GM03348 (cell line): ENCODE data around the gene SMARCA1.

Experiments
- DNase-seq: peaks from one replicate; pipeline ENCODE4 v3.0.0; 2012; ENCODE audit warnings: low spot score

SMARCA1 gene

DNA sequence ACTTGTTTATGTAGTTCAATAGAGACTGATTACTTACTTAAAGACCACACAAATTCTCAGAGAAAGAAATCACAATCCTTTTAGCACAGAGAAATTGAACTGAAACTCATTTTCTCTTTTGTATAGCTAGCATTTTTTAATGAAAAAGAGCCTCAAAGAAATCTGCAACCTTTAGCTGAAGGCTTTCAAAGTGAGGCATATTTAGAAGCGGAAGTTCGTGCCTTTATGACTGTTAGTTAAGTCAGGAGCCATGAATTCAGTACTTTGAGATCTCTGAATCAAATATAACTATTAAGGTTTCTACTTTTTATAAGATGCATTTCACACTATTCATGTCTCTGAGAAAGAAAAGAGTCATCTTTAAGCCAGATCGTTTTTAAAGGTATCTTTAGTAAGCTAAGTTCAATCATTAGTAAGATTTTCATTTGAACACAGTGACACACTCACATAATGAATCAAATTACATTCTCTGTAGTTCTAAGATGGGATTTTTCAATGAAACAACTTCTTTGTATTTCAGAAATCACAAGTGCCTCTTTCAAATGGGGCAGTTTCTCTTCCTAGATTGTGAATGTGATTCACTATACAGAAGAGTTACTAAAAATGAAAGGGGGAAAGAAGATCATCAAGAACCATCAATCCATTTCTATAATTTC, 61.4 kb downstream of the SMARCA1 start:
- DNase-seq, result no peak

DNA sequence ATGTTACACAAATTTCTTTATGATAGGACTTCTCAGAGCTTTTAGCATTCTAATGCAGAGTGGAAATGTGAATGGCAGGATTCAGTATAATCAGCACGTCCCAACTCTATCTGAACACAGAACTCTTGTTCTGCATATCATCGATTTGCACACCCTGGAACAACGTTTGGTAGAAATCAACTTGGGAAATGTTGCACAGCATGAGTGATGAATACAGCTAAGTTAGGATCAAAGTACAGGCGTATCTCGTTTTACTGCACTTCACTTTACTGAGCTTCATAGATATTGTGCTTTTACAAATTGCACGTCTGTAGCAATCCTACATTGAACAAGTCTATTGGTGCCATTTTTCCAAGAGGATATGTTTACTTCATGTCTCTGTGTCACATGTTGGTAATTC, 70.8 kb downstream of the SMARCA1 start:
- no peak for DNase-seq

DNA sequence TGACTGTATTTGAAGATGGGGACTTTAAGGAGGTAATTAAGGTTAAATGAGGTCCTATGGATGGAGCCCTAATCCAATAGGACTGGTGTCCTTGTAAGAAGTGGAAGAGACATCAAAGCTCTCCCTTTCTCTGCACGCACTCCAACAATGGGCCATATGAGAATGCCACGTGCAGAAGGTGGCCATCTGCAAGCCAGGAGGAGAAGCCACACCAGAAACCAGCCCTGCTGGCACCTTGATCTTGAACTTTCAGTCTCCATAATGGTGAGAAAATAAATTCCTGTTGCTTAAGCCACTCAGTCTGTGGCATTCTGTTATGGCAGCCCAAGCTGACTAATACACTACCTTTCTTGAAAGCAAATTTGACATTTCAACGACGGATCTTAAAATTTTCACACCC, 73.2 kb downstream of the SMARCA1 start:
- no peak for DNase-seq

DNA sequence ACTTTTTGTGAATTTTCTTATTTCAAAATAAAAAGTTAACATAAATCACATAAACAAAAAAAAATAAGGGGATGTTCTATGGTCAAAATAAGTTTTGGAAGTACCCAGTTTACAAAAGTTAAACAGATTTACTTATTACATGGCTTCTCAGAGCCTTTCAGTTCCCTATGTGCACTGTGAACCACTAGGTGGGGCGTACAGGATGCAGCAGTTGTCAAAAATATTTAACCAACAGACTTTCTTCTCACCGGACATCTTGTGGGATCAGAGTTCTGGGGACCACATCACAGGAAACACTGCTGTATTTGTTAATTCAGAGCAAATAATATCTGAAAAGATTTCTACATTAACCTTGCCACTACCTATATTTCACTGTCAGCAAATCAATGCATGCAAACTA, 74.1 kb downstream of the SMARCA1 start:
- DNase-seq, result no peak

DNA sequence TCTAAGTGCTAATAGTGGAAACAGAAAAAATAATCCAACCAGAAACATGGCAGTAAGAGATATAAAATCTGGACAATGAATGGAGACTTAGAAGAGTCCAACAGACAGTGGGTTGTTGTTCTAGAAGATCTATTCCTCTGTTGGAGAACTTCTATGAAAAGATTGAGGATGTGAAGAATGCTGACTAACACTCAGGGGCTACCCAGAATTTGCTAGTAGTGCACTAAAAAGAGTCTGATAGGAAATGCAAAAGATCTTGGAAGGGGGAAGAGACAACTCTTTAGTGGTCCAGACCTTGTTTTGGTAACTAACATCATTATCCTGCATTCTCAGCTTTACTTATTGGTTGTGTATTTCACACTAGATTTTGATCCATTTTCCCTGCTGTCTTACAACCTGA, 77.9 kb downstream of the SMARCA1 start:
- DNase-seq, result no peak

DNA sequence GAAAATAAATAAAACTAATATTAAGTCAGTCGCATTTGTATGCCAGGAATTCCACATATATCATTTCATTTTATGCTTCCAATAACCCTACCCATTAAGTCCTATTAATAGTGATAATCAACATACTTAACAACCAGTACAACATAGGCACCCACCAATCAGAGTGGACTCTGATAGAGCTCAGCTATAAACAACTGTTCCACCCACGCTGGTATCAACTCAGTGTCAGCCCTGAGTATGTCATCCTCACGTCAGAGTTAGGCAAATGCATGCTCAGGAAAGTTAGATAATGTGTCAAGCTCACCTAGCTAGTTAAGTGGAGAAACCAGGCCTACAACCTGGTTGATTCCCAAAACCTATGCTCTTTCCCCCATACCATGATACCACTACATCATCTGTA, 89.3 kb downstream of the SMARCA1 start:
- DNase-seq, result no peak

DNA sequence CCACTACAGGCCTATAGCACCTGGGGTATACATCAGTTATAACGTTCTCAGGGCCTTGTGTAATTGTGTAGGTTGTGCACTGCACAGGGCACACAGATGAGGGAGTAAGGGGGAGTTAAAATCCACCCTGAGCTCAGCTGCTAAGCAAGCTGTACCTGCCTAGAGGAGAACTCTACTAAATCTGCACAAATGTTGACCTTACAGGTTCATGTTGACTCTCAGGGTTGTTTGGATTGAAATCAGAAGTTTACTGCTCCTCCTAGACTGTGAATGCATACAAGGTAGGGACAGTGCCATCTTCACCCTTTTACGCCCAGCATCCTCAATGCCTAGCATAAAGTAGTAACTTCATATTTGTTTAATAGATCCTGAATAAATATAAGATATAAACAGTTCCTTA, 89.8 kb downstream of the SMARCA1 start:
- DNase-seq, result no peak

DNA sequence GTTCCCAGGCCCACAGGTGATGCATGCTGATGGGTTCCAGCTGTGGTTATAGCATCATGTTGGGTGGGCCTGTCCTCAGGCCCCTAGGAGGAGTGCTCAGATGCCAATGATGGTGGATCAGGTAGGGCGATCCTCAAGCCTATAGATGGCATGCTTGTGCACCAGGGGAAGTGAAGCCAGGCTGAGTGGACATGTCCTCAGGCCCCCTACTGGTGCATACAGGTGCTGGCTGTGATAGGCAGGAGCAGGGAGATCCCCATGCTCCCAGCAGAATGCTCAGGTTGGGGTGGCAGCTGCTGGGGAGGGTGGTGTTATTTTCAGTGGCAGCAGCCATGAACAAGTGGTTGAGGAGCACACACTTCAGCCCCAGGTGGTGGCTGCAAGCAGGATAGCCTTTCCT, 96.0 kb downstream of the SMARCA1 start:
- DNase-seq, result no peak

DNA sequence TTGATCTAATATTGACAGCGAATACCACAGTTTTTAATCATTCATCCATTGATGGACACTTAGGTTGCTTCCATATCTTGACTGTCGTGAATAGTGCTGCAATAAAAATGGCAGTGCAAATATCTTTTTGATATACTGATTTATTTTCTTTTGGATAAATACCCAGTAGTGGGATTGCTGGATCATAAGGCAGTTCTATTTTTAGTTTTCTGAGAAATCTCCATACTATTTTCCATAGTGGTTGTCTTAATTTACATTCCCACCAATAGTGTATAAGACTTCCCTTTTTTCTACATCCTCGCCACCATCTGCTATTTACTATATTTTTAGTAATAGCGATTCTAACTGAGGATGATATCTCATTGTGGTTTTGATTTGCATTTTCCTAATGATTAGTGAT, 100.1 kb downstream of the SMARCA1 start:
- DNase-seq, result no peak

DNA sequence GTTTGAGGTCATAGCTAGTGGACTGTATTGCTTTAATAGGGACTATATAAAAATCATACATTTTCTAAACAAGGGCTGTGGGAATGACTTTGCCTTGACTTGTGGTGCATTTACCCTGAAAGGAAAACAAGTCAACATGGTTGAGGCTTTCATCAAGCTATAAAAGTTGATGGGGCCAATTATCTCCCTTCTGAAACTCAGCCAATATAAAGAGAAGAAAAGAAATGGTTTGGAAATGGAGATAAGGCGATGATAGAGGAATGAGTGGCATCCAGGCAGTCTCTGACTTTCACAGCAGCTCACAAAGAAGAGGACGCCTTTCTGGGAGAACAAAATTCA, 118.7 kb downstream of the SMARCA1 start:
- no peak for DNase-seq

DNA sequence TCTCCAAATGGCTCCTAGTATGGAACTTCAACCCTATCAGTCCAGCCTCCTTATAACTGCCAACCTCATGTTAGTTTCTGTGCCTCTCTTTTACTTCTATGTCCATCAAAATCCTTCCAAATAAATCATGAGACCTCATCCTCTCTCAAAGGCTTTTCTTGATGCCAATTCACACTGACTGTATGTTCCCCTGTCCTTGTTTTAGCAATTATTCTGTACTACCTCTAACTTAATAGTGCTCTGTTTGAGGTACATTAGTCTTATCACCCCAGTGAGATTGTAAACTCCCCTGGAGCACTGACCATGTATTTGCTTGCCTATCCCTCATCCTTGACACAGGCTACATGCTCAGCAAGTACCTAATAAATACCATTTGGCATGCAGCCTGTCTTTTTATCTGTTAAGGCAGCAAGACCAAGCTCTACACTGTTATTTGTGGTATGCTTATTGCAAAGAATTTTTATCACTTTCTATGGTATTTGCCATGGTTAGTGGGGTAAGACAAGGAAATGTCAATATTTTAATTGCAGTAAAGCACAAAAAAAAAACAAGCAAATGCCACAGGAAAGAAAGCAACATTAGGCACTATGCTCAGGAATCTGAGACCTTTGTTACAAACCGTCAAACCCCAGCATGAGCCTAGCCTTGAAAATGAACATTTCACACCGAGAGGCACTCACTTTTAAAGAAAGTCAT, 119.2 kb downstream of the SMARCA1 start:
- no peak for DNase-seq
